ENCODE results near the gene DOCK2. TPM values are rescaled to one million over a fixed set of nuclear protein-coding genes. Genes with fewer than 3 reads are reported as not detected.
"Not testable (repeated sequence)": the region's sequence is repeated elsewhere in the genome, so short reads cannot be mapped to it uniquely, and the experiment has no call there.

DOCK2 gene
- total RNA-seq, 1 donor from 2014 or later: 0.77 TPM

- Mint-ChIP-seq H3K27me3 (ENCODE audit: low read depth) (peaks cover 26% of the 10 kb centered on the region), H3K36me3 (ENCODE audit: low read depth) (peaks cover 5% of the 10 kb centered on the region), H3K4me3 (no peak overlapping the region), H3K27ac (ENCODE audit: unreplicated experiment) (no peak overlapping the region), H3K9me3 (peaks cover 17% of the 10 kb centered on the region), H3K4me1 (no peaks in the 10 kb centered on the region)
- TF ChIP-seq CTCF (conservative IDR thresholded peaks at IDR 0.05): no peak
- DNase-seq (ENCODE audit: low read depth, low spot score): no peak
These were observed 21.5 kb upstream of the DOCK2 start for GRCh38 chr5:169615561-169615960.

- H3K27ac Mint-ChIP-seq (ENCODE audit: unreplicated experiment); H3K4me3 Mint-ChIP-seq; H3K4me1 Mint-ChIP-seq; H3K36me3 Mint-ChIP-seq (ENCODE audit: low read depth); DNase-seq (ENCODE audit: low read depth, low spot score); H3K9me3 Mint-ChIP-seq: not testable (repeated sequence)
- H3K27me3 Mint-ChIP-seq (ENCODE audit: low read depth): peaks cover 17% of the 10 kb centered on the region
These were observed 12.8 kb upstream of the DOCK2 start for GRCh38 chr5:169624307-169624706.

GRCh38 chr5:169626779-169627178 is 10.3 kb upstream of the DOCK2 start:
- Mint-ChIP-seq H3K27me3 (ENCODE audit: low read depth) (peaks cover 12% of the 10 kb centered on the region), H3K9me3 (peaks cover 2% of the 10 kb centered on the region), H3K27ac (ENCODE audit: unreplicated experiment) (no peak overlapping the region)

GRCh38 chr5:169627551-169627950 is 9.5 kb upstream of the DOCK2 start:
- no peak for DNase-seq (ENCODE audit: low read depth, low spot score)
- H3K36me3 Mint-ChIP-seq (ENCODE audit: low read depth): no peaks in the 10 kb centered on the region
- no peaks in the 10 kb centered on the region for H3K4me1 Mint-ChIP-seq
- TF ChIP-seq CTCF (conservative IDR thresholded peaks at IDR 0.05): no peak
- H3K4me3 Mint-ChIP-seq: no peak overlapping the region
- peaks cover 16% of the 10 kb centered on the region for H3K27me3 Mint-ChIP-seq (ENCODE audit: low read depth)
- H3K9me3 Mint-ChIP-seq: peaks cover 2% of the 10 kb centered on the region
- no peak overlapping the region for H3K27ac Mint-ChIP-seq (ENCODE audit: unreplicated experiment)

More at GRCh38 chr5:169626779-169627178, 10.3 kb upstream of the DOCK2 start:
- H3K4me1 Mint-ChIP-seq: no peaks in the 10 kb centered on the region
- H3K4me3 Mint-ChIP-seq: no peak overlapping the region
- no peak for DNase-seq (ENCODE audit: low read depth, low spot score)
- no peak for TF ChIP-seq CTCF (conservative IDR thresholded peaks at IDR 0.05)
- H3K36me3 Mint-ChIP-seq (ENCODE audit: low read depth): no peaks in the 10 kb centered on the region

GRCh38 chr5:169628892-169629291 is 8.2 kb upstream of the DOCK2 start:
- no peak for TF ChIP-seq CTCF (conservative IDR thresholded peaks at IDR 0.05)
- no peak overlapping the region for H3K27ac Mint-ChIP-seq (ENCODE audit: unreplicated experiment)
- H3K27me3 Mint-ChIP-seq (ENCODE audit: low read depth): peaks cover 14% of the 10 kb centered on the region
- H3K4me1 Mint-ChIP-seq: no peaks in the 10 kb centered on the region
- H3K36me3 Mint-ChIP-seq (ENCODE audit: low read depth): no peaks in the 10 kb centered on the region
- H3K9me3 Mint-ChIP-seq: peaks cover 2% of the 10 kb centered on the region
- no peak overlapping the region for H3K4me3 Mint-ChIP-seq
- DNase-seq (ENCODE audit: low read depth, low spot score): no peak

- H3K4me1 Mint-ChIP-seq: no peaks in the 10 kb centered on the region
- H3K27ac Mint-ChIP-seq (ENCODE audit: unreplicated experiment): no peak overlapping the region
- peaks cover 7% of the 10 kb centered on the region for H3K27me3 Mint-ChIP-seq (ENCODE audit: low read depth)
- TF ChIP-seq CTCF (conservative IDR thresholded peaks at IDR 0.05): no peak
- H3K9me3 Mint-ChIP-seq: peaks cover 2% of the 10 kb centered on the region
- no peaks in the 10 kb centered on the region for H3K36me3 Mint-ChIP-seq (ENCODE audit: low read depth)
- H3K4me3 Mint-ChIP-seq: no peak overlapping the region
- no peak for DNase-seq (ENCODE audit: low read depth, low spot score)
These were observed 7.1 kb upstream of the DOCK2 start for GRCh38 chr5:169629847-169630548.
